GM23338 (cell line): ENCODE data around the gene B4GALT5.

Source experiments
- CREB1 ChIP-seq: fragments of 250-450 bp; sonication (Bioruptor Pico); IDR thresholded peaks from 2 replicates; pipeline ENCODE4 v1.5.0; 2020; ENCODE audit warnings: low read depth, mild to moderate bottlenecking, moderate library complexity
- CTCF ChIP-seq, 2 experiments: fragments of 200-600 bp in 1 of 2; sonication (generic) in 1 of 2; conservative IDR thresholded peaks; 2 replicates each; pipeline versions ENCODE4 v1.5.1 to v1.6.1; 2016 to 2017; ENCODE audit warnings: antibody characterized with exemption in 2 of 2, low read depth in 2 of 2, mild to moderate bottlenecking in 2 of 2, moderate library complexity in 1 of 2

DNA sequence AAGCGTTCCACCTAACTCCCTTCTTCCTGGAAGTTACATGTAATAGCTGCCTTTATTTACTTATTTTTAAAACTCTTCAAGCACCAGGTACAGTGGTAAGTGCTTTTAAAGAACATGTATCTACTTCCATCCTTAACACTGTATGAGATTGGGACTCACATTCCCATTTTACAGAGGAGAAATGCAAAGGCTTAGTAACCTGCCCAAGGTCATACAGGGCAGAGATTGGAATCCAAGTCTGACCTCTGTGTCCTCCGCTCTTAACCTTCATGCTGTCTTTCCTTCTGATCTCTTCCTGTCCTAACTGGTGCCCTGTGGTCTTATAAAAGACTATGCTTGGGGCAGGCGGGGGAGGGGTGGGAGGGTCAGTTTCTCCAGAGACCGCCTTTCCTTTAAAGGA lies 1.6 kb downstream of the B4GALT5 start:
- TF ChIP-seq CREB1 (CRISPR knock-in tag): no peak
- TF ChIP-seq CTCF (conservative IDR thresholded peaks at IDR 0.05; ENCODE audit: low read depth in 2 of 2): no peak
